ENCODE measurements around the gene TPP1. TPM values are rescaled to one million over a fixed set of nuclear protein-coding genes. Genes with fewer than 3 reads are reported as not detected.

The TPP1 gene
- total and polyA plus RNA-seq, 11 donors, result 38.5 to 169 (median 79.7) TPM

- Histone ChIP-seq H3K9me3 (no peaks in the 10 kb centered on the region), H3K27me3 (no peaks in the 10 kb centered on the region), H3K4me1 (peaks cover 0 to 76% (median 57%) of the 10 kb centered on the region in 12 donors), H3K36me3 (peaks cover 0 to 29% (median 9%) of the 10 kb centered on the region in 9 donors), H3K4me3 (no peak overlapping the region), H3K27ac (peak overlapping the region in 7 of 12 donors; percentile 1 to 47 (median 25))
- peak; percentile 55 to 74 (median 66) for ATAC-seq
- peak in 4 of 5 donors; percentile 56 to 74 (median 64) for DNase-seq
- no peak for TF ChIP-seq CTCF (IDR thresholded peaks at IDR 0.05)
- no peak for TF ChIP-seq POLR2A (IDR thresholded peaks at IDR 0.05)
- intact Hi-C loops (cut with DNase I), result loop anchor here in 1 of 10 donors (2.0 kb wide), 1 partner anchor 19 kb away; the partner anchor contains the start of gene TPP1
- WGBS, 4 donors, result 29 to 32% (median 32%) methylated on average over 3 of the region's 3 CpGs
These were observed 18.6 kb upstream of the TPP1 start for GRCh38 chr11:6637871-6638270.

DNA sequence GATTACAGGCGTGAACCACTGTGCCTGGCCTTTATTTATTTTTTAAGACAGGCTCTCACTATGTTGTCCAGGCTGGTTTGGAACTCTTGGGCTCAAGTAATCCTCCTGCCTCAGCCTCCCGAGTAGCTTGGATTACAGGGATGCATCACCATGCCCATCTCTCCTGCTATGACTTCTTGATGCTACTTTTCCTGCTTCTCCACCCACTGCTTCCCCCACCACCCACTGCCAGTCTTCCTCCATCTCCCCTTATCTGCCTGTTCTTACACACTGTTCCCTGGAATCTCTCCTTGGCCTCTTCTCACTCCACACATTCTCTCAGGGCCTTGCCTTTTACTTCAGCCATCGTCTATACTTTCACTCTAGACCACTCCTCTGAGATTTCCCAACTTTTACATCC lies 17.3 kb upstream of the TPP1 start:
- WGBS, 4 donors, result 78 to 89% (median 85%) methylated on average over 3 of the region's 3 CpGs
- Histone ChIP-seq H3K4me3 (no peak overlapping the region), H3K27ac (peak overlapping the region in 9 of 12 donors; percentile 44 to 94 (median 69)), H3K27me3 (no peaks in the 10 kb centered on the region), H3K36me3 (peaks cover 0 to 41% (median 20%) of the 10 kb centered on the region in 9 donors), H3K4me1 (peaks cover 0 to 70% (median 57%) of the 10 kb centered on the region in 12 donors), H3K9me3 (no peaks in the 10 kb centered on the region)
- intact Hi-C loops (cut with DNase I), result no loop called here
- no peak for DNase-seq
- TF ChIP-seq CTCF (IDR thresholded peaks at IDR 0.05) (no peak), POLR2A (IDR thresholded peaks at IDR 0.05) (no peak)
- no peak for ATAC-seq

DNA sequence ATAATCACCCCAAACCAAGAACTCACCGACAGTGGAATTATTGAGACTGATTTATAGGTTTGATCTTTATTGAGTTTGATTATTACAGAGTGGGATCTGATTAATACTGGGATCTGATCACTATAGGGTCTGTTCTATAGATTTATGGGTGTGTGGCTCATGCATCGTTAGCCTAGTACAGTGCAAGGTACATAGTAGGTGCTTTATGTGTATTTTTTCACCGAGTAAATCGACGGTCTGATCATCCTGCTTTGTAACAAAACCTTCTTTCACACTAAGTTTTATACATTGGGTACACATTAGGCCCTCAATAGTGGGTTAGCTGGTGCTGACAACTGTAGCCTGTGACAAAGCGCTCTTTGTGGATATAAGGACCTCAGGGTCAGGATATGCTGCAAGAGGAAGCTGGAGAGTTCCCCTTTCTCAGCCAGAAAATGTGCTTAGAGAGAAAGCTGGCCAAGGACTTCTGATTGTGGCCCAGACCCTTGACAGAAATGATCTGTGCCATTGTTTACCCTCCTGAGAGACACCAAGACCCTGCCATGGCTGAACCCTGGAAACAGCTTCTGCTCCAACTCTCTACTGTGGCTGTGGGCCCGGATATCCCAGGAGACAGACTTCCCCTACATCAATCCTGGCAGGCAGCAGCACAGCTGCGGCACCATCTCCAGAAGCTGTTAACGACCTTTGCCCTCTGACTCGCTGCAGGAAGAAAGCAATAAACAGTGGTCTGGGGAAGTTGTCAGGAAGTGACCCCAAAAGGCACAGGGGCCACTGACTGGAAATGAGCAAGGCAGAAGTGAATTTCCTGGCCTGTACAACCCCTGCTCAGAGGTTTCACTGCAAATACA lies 16.1 kb upstream of the TPP1 start:
- 48 to 62% (median 51%) methylated on average over 10 of the region's 10 CpGs for WGBS, 4 donors
- intact Hi-C loops (cut with DNase I), result loop anchor here in 1 of 10 donors (2.0 kb wide), 1 partner anchor 47 kb away; the partner anchor contains the start of gene MRPL17
- ATAC-seq (peak; percentile 39 to 77 (median 62)), DNase-seq (peak; percentile 67 to 84 (median 77))
- Histone ChIP-seq H3K27ac (peak overlapping the region; percentile 2 to 94 (median 68)), H3K9me3 (no peaks in the 10 kb centered on the region), H3K27me3 (no peaks in the 10 kb centered on the region), H3K4me3 (no peak overlapping the region), H3K4me1 (peaks cover 0 to 70% (median 57%) of the 10 kb centered on the region in 12 donors), H3K36me3 (peaks cover 0 to 45% (median 27%) of the 10 kb centered on the region in 9 donors)
- TF ChIP-seq POLR2A (IDR thresholded peaks at IDR 0.05), result no peak
- TF ChIP-seq CTCF (IDR thresholded peaks at IDR 0.05), result no peak

DNA sequence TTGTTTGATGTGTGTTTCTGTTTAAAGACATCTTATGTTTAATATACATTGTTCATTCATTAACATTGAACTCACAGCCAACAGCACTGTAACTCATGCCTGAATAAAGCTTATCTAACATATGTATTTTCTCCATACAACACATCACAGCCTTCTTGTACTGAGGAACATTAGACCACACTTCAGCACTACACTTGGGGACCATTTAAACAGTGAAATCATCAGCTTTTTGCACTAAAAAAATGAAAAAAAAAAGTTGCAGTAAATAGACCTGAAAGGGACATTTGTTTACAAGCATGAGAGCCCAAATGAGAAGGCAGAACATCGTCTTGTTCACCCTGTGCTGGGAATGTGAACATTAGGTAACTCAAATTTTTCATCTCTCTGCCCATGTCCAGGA lies 15.3 kb upstream of the TPP1 start:
- H3K27me3 ChIP-seq, result no peaks in the 10 kb centered on the region
- H3K27ac ChIP-seq, result peak overlapping the region in 11 of 12 donors; percentile 28 to 94 (median 68)
- H3K4me3 ChIP-seq, result no peak overlapping the region
- intact Hi-C loops (cut with DNase I), result loop anchor here in 1 of 10 donors (2.0 kb wide), 1 partner anchor 48 kb away; the partner anchor contains the start of gene MRPL17
- DNase-seq, result no peak
- H3K36me3 ChIP-seq, result peaks cover 0 to 46% (median 35%) of the 10 kb centered on the region in 9 donors
- TF ChIP-seq POLR2A (IDR thresholded peaks at IDR 0.05), result no peak
- no peak for TF ChIP-seq CTCF (IDR thresholded peaks at IDR 0.05)
- H3K9me3 ChIP-seq, result no peaks in the 10 kb centered on the region
- WGBS, 4 donors, result 70 to 82% (median 79%) methylated on average over 1 of the region's 1 CpG
- H3K4me1 ChIP-seq, result peaks cover 0 to 65% (median 56%) of the 10 kb centered on the region in 12 donors
- ATAC-seq, result no peak
